ENCODE data around the gene PRR5L. TPM values are rescaled to one million over a fixed set of nuclear protein-coding genes. Genes with fewer than 3 reads are reported as not detected.

Gene PRR5L
- total and polyA plus RNA-seq, 2 experiments from 2014 or later: 3.1 to 8.9 TPM

DNA sequence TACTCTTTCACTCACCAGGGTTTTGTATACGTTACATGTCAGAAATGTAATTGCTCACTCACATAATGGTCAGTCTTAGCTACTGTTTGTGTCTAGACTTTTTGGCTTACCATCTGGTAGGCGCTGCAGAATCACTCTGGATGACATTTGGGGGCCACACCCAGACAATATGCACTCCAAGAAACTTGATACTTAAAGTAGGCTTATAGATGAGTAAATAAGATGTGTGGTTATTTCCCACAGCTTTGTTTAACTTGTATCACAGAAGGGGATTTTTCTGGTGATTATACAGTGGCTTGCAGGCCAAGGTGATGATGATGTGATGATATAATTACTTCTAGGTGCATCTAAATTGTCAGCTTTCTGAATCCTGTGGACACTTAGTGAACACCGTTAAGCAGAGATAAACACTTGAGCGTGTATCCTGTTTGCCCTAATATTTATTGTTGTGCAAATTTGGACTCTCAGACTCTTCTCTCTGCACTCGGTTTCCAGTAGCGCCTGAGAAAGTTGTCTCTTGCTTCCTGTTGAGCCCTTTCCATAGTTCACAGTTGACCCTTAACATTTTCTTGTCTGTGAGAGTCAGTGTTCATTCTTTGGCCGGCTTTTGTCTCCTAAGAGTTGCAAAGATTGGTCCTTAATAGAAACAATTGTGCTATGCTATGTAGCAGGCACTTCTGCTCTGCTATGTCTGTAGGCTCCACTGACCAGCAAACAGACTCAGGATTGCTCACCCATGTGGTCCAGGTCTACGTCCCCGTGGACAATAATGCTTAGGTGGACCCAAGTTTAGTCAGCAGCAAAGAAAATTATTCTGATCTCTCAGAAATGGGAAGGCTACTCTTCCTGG, 89.3 kb downstream of the PRR5L start:
- Mint-ChIP-seq H3K27me3 (ENCODE audit: insufficient read depth, low read depth, poor library complexity) (peaks cover 3% of the 10 kb centered on the region), H3K27ac (no peak overlapping the region), H3K36me3 (ENCODE audit: low read depth) (no peaks in the 10 kb centered on the region), H3K9me3 (no peaks in the 10 kb centered on the region), H3K4me3 (no peak overlapping the region), H3K4me1 (no peaks in the 10 kb centered on the region)
- Histone ChIP-seq H4K20me1 (replicated peaks; ENCODE audit: insufficient read depth) (no peaks in the 10 kb centered on the region), H3K4me1 (ENCODE audit: insufficient read depth) (no peaks in the 10 kb centered on the region), H2AFZ (no peak overlapping the region), H3K9me2 (ENCODE audit: insufficient read depth) (no peaks in the 10 kb centered on the region), H3K79me2 (replicated peaks; ENCODE audit: insufficient read depth) (no peaks in the 10 kb centered on the region), H3K4me2 (no peak overlapping the region), H3K36me3 (ENCODE audit: insufficient read depth) (no peaks in the 10 kb centered on the region), H3K27me3 (ENCODE audit: insufficient read depth) (no peaks in the 10 kb centered on the region), H3K27ac (ENCODE audit: low read depth) (no peak overlapping the region), H3K4me3 (no peak overlapping the region), H3F3A (replicated peaks; ENCODE audit: low read depth) (no peaks in the 10 kb centered on the region)
- no peak for TF ChIP-seq EZH2 (IDR thresholded peaks at IDR 0.05; ENCODE audit: low read depth, unreplicated experiment)
- no peak for TF ChIP-seq CREB1 (CRISPR knock-in tag; IDR thresholded peaks at IDR 0.05; ENCODE audit: low read depth)
- TF ChIP-seq NANOG (IDR thresholded peaks at IDR 0.05; ENCODE audit: borderline replicate concordance): no peak
- TF ChIP-seq, protein P1, sequence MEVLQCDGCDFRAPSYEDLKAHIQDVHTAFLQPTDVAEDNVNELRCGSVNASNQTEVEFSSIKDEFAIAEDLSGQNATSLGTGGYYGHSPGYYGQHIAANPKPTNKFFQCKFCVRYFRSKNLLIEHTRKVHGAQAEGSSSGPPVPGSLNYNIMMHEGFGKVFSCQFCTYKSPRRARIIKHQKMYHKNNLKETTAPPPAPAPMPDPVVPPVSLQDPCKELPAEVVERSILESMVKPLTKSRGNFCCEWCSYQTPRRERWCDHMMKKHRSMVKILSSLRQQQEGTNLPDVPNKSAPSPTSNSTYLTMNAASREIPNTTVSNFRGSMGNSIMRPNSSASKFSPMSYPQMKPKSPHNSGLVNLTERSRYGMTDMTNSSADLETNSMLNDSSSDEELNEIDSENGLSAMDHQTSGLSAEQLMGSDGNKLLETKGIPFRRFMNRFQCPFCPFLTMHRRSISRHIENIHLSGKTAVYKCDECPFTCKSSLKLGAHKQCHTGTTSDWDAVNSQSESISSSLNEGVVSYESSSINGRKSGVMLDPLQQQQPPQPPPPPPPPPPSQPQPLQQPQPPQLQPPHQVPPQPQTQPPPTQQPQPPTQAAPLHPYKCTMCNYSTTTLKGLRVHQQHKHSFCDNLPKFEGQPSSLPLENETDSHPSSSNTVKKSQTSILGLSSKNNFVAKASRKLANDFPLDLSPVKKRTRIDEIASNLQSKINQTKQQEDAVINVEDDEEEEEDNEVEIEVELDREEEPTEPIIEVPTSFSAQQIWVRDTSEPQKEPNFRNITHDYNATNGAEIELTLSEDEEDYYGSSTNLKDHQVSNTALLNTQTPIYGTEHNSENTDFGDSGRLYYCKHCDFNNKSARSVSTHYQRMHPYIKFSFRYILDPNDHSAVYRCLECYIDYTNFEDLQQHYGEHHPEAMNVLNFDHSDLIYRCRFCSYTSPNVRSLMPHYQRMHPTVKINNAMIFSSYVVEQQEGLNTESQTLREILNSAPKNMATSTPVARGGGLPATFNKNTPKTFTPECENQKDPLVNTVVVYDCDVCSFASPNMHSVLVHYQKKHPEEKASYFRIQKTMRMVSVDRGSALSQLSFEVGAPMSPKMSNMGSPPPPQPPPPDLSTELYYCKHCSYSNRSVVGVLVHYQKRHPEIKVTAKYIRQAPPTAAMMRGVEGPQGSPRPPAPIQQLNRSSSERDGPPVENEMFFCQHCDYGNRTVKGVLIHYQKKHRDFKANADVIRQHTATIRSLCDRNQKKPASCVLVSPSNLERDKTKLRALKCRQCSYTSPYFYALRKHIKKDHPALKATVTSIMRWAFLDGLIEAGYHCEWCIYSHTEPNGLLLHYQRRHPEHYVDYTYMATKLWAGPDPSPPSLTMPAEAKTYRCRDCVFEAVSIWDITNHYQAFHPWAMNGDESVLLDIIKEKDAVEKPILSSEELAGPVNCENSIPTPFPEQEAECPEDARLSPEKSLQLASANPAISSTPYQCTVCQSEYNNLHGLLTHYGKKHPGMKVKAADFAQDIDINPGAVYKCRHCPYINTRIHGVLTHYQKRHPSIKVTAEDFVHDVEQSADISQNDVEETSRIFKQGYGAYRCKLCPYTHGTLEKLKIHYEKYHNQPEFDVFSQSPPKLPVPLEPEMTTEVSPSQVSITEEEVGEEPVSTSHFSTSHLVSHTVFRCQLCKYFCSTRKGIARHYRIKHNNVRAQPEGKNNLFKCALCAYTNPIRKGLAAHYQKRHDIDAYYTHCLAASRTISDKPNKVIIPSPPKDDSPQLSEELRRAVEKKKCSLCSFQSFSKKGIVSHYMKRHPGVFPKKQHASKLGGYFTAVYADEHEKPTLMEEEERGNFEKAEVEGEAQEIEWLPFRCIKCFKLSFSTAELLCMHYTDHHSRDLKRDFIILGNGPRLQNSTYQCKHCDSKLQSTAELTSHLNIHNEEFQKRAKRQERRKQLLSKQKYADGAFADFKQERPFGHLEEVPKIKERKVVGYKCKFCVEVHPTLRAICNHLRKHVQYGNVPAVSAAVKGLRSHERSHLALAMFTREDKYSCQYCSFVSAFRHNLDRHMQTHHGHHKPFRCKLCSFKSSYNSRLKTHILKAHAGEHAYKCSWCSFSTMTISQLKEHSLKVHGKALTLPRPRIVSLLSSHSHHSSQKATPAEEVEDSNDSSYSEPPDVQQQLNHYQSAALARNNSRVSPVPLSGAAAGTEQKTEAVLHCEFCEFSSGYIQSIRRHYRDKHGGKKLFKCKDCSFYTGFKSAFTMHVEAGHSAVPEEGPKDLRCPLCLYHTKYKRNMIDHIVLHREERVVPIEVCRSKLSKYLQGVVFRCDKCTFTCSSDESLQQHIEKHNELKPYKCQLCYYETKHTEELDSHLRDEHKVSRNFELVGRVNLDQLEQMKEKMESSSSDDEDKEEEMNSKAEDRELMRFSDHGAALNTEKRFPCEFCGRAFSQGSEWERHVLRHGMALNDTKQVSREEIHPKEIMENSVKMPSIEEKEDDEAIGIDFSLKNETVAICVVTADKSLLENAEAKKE (CRISPR knock-in tag; IDR thresholded peaks at IDR 0.05): no peak
- TF ChIP-seq ZNF114 (CRISPR knock-in tag; IDR thresholded peaks at IDR 0.05): no peak
- no peak for TF ChIP-seq EZH2phosphoT487 (IDR thresholded peaks at IDR 0.05; ENCODE audit: unreplicated experiment)
- TF ChIP-seq, protein P2, sequence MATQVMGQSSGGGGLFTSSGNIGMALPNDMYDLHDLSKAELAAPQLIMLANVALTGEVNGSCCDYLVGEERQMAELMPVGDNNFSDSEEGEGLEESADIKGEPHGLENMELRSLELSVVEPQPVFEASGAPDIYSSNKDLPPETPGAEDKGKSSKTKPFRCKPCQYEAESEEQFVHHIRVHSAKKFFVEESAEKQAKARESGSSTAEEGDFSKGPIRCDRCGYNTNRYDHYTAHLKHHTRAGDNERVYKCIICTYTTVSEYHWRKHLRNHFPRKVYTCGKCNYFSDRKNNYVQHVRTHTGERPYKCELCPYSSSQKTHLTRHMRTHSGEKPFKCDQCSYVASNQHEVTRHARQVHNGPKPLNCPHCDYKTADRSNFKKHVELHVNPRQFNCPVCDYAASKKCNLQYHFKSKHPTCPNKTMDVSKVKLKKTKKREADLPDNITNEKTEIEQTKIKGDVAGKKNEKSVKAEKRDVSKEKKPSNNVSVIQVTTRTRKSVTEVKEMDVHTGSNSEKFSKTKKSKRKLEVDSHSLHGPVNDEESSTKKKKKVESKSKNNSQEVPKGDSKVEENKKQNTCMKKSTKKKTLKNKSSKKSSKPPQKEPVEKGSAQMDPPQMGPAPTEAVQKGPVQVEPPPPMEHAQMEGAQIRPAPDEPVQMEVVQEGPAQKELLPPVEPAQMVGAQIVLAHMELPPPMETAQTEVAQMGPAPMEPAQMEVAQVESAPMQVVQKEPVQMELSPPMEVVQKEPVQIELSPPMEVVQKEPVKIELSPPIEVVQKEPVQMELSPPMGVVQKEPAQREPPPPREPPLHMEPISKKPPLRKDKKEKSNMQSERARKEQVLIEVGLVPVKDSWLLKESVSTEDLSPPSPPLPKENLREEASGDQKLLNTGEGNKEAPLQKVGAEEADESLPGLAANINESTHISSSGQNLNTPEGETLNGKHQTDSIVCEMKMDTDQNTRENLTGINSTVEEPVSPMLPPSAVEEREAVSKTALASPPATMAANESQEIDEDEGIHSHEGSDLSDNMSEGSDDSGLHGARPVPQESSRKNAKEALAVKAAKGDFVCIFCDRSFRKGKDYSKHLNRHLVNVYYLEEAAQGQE (IDR thresholded peaks at IDR 0.05; ENCODE audit: unreplicated experiment): no peak
- no peak for TF ChIP-seq JUNB (IDR thresholded peaks at IDR 0.05; ENCODE audit: unreplicated experiment)
- no peak for TF ChIP-seq ZNF331 (CRISPR knock-in tag; IDR thresholded peaks at IDR 0.05; ENCODE audit: low read depth)
- TF ChIP-seq, protein P3, sequence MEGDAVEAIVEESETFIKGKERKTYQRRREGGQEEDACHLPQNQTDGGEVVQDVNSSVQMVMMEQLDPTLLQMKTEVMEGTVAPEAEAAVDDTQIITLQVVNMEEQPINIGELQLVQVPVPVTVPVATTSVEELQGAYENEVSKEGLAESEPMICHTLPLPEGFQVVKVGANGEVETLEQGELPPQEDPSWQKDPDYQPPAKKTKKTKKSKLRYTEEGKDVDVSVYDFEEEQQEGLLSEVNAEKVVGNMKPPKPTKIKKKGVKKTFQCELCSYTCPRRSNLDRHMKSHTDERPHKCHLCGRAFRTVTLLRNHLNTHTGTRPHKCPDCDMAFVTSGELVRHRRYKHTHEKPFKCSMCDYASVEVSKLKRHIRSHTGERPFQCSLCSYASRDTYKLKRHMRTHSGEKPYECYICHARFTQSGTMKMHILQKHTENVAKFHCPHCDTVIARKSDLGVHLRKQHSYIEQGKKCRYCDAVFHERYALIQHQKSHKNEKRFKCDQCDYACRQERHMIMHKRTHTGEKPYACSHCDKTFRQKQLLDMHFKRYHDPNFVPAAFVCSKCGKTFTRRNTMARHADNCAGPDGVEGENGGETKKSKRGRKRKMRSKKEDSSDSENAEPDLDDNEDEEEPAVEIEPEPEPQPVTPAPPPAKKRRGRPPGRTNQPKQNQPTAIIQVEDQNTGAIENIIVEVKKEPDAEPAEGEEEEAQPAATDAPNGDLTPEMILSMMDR (conservative IDR thresholded peaks at IDR 0.05; ENCODE audit: low read depth in 2 of 2): no peak
- TF ChIP-seq, protein P4, sequence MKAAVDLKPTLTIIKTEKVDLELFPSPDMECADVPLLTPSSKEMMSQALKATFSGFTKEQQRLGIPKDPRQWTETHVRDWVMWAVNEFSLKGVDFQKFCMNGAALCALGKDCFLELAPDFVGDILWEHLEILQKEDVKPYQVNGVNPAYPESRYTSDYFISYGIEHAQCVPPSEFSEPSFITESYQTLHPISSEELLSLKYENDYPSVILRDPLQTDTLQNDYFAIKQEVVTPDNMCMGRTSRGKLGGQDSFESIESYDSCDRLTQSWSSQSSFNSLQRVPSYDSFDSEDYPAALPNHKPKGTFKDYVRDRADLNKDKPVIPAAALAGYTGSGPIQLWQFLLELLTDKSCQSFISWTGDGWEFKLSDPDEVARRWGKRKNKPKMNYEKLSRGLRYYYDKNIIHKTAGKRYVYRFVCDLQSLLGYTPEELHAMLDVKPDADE (IDR thresholded peaks at IDR 0.05): no peak
- no peak for TF ChIP-seq STAT1 (IDR thresholded peaks at IDR 0.05; ENCODE audit: unreplicated experiment)
- no peak for TF ChIP-seq POLR2AphosphoS5 (IDR thresholded peaks at IDR 0.05; ENCODE audit: low read depth)
- ATAC-seq (no peak), DNase-seq (ENCODE audit: low spot score) (no peak)

All from GM23338 (cell line).